Esophagus muscularis mucosa (tissue), 4 donors: Measurements from ENCODE around the gene JAKMIP1. TPM values are rescaled to one million over a fixed set of nuclear protein-coding genes. Genes with fewer than 3 reads are reported as not detected.

ENCODE experiments used
- DNase-seq: peaks from one replicate; pipeline ENCODE4 v3.0.0-alpha.2; 2017; ENCODE audit errors: extremely low spot score
- H3K27ac ChIP-seq, 4 donors: fragments of 200-600 bp; sonication (generic); replicated peaks in 1 of 4; 1 replicate in 3 of 4; 2 replicates in 1 of 4; pipeline ENCODE4 v1.5.1; 2016 to 2019; ENCODE audit warnings: mild to moderate bottlenecking in 1 of 4
- H3K27me3 ChIP-seq, 4 donors: fragments of 200-600 bp; sonication (generic); one replicate each; pipeline versions ENCODE4 v1.5.1 to v1.6.0; 2016 to 2019
- H3K36me3 ChIP-seq, 4 donors: fragments of 200-600 bp; sonication (generic); one replicate each; pipeline ENCODE4 v1.5.1; 2016 to 2019
- H3K4me1 ChIP-seq, 4 donors: fragments of 200-600 bp; sonication (generic); one replicate each; pipeline ENCODE4 v1.5.1; 2016 to 2019
- H3K4me3 ChIP-seq, 4 donors: fragments of 200-600 bp; sonication (generic); 1 replicate in 2 of 4; 2 replicates in 2 of 4; pipeline ENCODE4 v1.5.1; 2016 to 2019; ENCODE audit warnings: mild to moderate bottlenecking in 4 of 4, moderate library complexity in 1 of 4
- H3K9me3 ChIP-seq, 4 donors: fragments of 200-600 bp; sonication (generic); 1 replicate in 3 of 4; 2 replicates in 1 of 4; pipeline ENCODE4 v1.5.1; 2016 to 2019
- EP300 ChIP-seq: sonication (generic); formaldehyde crosslinking; IDR thresholded peaks from one replicate; pipeline ENCODE4 v1.6.1; 2017; ENCODE audit warnings: antibody characterized with exemption
- POLR2A ChIP-seq: fragments of 450-650 bp; IDR thresholded peaks from one replicate; pipeline ENCODE4 v1.6.1; 2017; ENCODE audit warnings: antibody characterized with exemption, moderate library complexity, mild to moderate bottlenecking, low read depth
- POLR2AphosphoS5 ChIP-seq, 2 donors: sonication (generic); formaldehyde crosslinking; IDR thresholded peaks; one replicate each; pipeline ENCODE4 v1.6.1; 2017; ENCODE audit warnings: antibody characterized with exemption in 2 of 2
- WGBS: methylation state at CpG from one replicate; pipeline ENCODE4 v1.1.5; 2018; 5-methylcytosine and 5-hydroxymethylcytosine counted together
- intact Hi-C: fragments of 100-400 bp; cut with DNase I; formaldehyde crosslinking; loops from one replicate; pipeline ENCODE4 v1.15.1; 2023
- total RNA-seq, 4 donors: library from RNA; depleted of rRNA; stranded (reverse); fragments of >200 nt; gene quantifications; one replicate each; pipeline versions ENCODE4 v1.1.0 to v1.2.1, GENCODE V29; 2016
- TF ChIP-seq, protein P1 (sequence below), 3 experiments: fragments of 200-600 bp in 2 of 3; fragments of 450-650 bp in 1 of 3; sonication (generic) in 2 of 3; IDR thresholded peaks; one replicate each; pipeline ENCODE4 v1.5.1; 2017 to 2019; ENCODE audit warnings: antibody characterized with exemption in 3 of 3, mild to moderate bottlenecking in 2 of 3, moderate library complexity in 1 of 3

The JAKMIP1 gene
- total RNA-seq, 4 donors from 2014 or later, result 0.57 to 2.8 (median 0.91) TPM

DNA sequence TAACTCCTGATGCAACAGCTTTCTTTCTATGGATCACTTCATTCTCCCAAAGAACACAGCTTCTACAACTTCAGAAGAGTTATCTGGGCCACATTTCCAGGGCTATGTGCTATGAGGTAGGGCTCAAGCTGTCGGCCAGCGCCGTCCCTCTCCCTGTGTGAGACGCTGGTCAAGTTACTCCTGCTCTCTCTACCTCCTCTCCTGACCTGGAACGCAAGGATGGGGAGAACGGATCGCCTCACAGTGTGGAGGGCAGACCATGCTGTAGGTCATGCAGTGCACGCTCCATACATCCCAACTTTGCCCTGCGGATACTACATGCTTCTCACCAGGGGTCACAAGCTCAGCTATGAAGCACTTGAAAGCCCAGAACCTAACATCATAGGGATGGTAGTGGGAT, 42.4 kb downstream of the JAKMIP1 start:
- intact Hi-C loops, result no loop called here

DNA sequence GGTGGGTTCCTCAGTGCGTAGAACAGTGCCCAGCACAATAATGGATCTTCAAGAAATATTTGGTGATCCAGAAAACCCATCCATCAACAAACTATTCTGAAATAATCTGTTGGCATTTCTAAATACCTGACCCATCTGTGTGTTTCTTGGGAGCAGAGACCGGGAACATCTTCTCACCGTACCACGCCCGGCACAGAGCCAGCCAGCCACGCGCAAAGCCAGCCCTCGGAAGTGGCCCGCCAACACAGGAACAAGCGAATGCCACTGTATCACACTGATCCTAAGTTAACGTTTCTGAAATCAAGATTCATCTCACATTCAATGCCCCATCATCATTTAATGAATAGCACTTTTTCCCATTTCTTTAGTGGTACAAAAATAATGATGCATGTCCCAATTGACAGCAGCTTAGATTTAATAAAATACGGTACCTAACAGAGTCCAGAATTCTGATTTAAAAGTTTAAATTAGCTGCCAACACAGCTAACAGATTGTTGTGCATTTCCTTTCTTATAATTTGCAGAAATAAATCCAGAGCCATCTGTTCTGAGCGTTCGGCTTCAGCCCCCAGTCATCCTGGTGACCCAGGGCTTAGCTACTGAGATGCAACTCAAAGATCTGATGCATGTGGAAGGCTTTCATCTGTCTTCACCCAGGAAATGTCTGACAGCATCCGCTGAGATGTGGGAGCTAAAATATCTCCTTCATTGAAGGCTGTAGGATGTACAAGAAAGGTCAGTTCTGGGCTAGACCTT, 44.2 kb downstream of the JAKMIP1 start:
- no peaks in the 10 kb centered on the region for H3K9me3 ChIP-seq
- intact Hi-C loops, result no loop called here
- no peaks in the 10 kb centered on the region for H3K4me1 ChIP-seq
- TF ChIP-seq POLR2AphosphoS5 (IDR thresholded peaks at IDR 0.05) (no peak), POLR2A (no peak), EP300 (no peak)
- TF ChIP-seq, protein P1, sequence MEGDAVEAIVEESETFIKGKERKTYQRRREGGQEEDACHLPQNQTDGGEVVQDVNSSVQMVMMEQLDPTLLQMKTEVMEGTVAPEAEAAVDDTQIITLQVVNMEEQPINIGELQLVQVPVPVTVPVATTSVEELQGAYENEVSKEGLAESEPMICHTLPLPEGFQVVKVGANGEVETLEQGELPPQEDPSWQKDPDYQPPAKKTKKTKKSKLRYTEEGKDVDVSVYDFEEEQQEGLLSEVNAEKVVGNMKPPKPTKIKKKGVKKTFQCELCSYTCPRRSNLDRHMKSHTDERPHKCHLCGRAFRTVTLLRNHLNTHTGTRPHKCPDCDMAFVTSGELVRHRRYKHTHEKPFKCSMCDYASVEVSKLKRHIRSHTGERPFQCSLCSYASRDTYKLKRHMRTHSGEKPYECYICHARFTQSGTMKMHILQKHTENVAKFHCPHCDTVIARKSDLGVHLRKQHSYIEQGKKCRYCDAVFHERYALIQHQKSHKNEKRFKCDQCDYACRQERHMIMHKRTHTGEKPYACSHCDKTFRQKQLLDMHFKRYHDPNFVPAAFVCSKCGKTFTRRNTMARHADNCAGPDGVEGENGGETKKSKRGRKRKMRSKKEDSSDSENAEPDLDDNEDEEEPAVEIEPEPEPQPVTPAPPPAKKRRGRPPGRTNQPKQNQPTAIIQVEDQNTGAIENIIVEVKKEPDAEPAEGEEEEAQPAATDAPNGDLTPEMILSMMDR (IDR thresholded peaks at IDR 0.05), result no peak
- WGBS, result 89% methylated on average over 15 of the region's 15 CpGs
- H3K4me3 ChIP-seq, result no peak overlapping the region
- no peak for DNase-seq
- no peaks in the 10 kb centered on the region for H3K36me3 ChIP-seq
- no peak overlapping the region for H3K27ac ChIP-seq
- peaks cover 0 to 53% (median 0%) of the 10 kb centered on the region in 4 donors for H3K27me3 ChIP-seq

More for the DNA sequence above, 42.4 kb downstream of the JAKMIP1 start:
- 95% methylated on average over 4 of the region's 9 CpGs for WGBS
- TF ChIP-seq POLR2A, result no peak
- TF ChIP-seq POLR2AphosphoS5 (IDR thresholded peaks at IDR 0.05), result no peak
- TF ChIP-seq, protein P1 (IDR thresholded peaks at IDR 0.05), result no peak
- TF ChIP-seq EP300, result no peak
- H3K4me3 ChIP-seq, result no peak overlapping the region
- no peaks in the 10 kb centered on the region for H3K36me3 ChIP-seq
- no peaks in the 10 kb centered on the region for H3K4me1 ChIP-seq
- no peak overlapping the region for H3K27ac ChIP-seq
- peaks cover 0 to 35% (median 0%) of the 10 kb centered on the region in 4 donors for H3K27me3 ChIP-seq
- no peaks in the 10 kb centered on the region for H3K9me3 ChIP-seq
- DNase-seq, result no peak

DNA sequence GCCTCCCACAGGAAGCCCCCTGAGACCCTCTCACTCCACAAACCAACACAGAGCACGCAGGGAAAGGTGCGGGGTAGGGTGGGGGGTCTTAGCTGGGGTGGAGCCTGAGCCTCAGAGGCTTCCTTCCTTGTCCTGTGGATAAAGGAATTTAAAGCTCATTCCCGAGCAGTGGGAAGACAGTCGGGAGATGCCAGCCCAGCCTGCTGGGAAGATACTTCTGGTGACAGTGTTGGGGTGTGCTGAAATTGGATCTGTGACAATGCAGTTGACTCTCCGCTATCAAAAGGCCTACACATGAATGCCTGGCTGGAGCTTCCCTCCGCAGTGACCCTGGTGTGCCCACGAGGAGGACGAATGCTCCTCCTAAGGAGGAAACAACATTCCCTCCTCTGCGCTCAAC, 45.5 kb downstream of the JAKMIP1 start:
- TF ChIP-seq EP300, result no peak
- no peak for TF ChIP-seq POLR2A
- TF ChIP-seq, protein P1 (IDR thresholded peaks at IDR 0.05), result no peak
- no peak for TF ChIP-seq POLR2AphosphoS5 (IDR thresholded peaks at IDR 0.05)
- Histone ChIP-seq H3K36me3 (no peaks in the 10 kb centered on the region), H3K27me3 (peaks cover 0 to 66% (median 0%) of the 10 kb centered on the region in 4 donors), H3K4me1 (no peaks in the 10 kb centered on the region), H3K27ac (no peak overlapping the region), H3K4me3 (no peak overlapping the region), H3K9me3 (no peaks in the 10 kb centered on the region)
- DNase-seq, result no peak
- 56% methylated on average over 9 of the region's 9 CpGs for WGBS
- intact Hi-C loops, result no loop called here

DNA sequence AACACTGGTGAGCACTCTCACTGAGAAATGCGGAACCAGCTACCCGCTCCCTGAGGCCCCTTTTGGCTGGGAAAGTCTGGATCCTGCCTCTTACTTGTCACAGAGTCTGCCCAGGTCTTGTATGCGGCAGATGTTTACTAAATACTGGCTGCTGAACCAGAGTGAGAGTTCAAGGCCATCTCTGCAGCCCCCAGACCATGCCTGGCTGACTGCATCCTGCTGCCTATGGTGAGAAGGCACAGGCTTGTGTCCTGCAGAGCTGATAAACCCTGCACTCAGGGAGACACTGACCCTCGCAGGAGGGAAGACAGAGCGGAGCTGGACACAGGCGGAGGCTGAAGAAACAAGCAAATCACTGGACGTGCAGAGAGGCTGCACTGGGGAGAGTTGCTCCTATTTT, 46.5 kb downstream of the JAKMIP1 start:
- intact Hi-C loops, result no loop called here
- H3K4me3 ChIP-seq, result no peak overlapping the region
- no peaks in the 10 kb centered on the region for H3K36me3 ChIP-seq
- 59% methylated on average over 7 of the region's 7 CpGs for whole genome bisulfite sequencing
- TF ChIP-seq, protein P1 (IDR thresholded peaks at IDR 0.05), result no peak
- no peak for TF ChIP-seq POLR2A
- no peak for TF ChIP-seq EP300
- no peak for TF ChIP-seq POLR2AphosphoS5 (IDR thresholded peaks at IDR 0.05)
- no peaks in the 10 kb centered on the region for H3K9me3 ChIP-seq
- H3K27ac ChIP-seq, result no peak overlapping the region
- H3K27me3 ChIP-seq, result peaks cover 0 to 69% (median 0%) of the 10 kb centered on the region in 4 donors
- DNase-seq, result no peak
- H3K4me1 ChIP-seq, result no peaks in the 10 kb centered on the region
